Stimulated activated naive CD4-positive, alpha-beta T cell (primary cell): Measurements from ENCODE around the gene ERCC2.

Experiments
- DNase-seq, 6 experiments: peaks; one replicate each; lab custom pipeline; 2025; lab: John Stamatoyannopoulos, UW

ERCC2 gene

DNA sequence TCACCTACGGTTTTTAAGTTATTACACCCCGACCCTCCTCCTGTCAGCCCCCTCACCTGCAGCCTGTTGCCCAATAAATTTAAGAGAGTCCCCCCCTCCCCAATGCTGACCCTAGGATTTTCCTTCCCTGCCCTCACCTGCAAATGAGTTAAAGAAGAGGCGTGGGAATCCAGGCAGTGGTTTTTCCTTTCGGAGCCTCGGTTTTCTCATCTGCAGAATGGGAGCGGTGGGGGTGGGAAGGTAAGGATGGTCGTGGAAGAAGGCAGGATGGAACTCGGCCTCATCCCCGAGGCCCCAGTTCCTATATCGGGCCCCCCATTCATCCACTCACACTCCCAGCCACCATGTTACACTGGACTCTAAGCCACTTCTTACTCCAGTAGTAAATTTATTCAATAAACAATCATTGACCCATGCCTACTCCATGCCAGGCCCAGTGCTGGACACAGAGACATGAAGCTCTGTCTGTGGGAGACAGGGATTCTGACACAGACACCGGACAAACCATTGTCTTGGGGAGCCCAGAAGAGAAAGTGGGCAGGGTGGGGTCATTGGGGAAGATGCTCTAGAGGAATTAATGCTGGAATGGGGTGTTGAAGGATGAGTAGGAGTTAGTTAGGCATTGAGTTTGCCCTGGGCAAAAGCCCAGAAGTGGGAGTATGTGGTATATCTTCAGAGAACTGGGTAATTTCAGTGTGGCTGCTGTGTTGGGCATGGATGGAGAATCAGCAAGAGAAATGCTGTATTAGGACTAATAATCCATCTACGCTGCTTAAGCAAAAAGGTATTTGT is 66.9 kb downstream of the ERCC2 start:
- DNase-seq, result no peak

DNA sequence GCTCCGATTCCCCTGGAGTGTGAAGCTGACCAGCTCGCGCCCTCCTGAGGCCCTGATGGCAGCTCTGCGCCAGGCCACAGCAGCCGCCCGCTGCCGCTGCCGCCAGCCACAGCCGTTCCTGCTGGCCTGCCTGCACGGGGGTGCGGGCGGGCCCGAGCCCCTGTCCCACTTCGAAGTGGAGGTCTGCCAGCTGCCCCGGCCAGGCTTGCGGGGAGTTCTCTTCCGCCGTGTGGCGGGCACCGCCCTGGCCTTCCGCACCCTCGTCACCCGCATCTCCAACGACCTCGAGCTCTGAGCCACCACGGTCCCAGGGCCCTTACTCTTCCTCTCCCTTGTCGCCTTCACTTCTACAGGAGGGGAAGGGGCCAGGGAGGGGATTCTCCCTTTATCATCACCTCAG is 68.0 kb downstream of the ERCC2 start:
- no peak for DNase-seq
